H1 (cell line): Measurements from ENCODE around the gene SERHL2. TPM values are rescaled to one million over a fixed set of nuclear protein-coding genes. Genes with fewer than 3 reads are reported as not detected.

Experiments
- ASH2L ChIP-seq: fragments of 200-600, 300-600 bp; sonication (generic); IDR thresholded peaks from one replicate; pipeline ENCODE4 v1.7.1; 2017; ENCODE audit warnings: low read length
- ATF2 ChIP-seq: IDR thresholded peaks from 2 replicates; pipeline ENCODE4 v1.6.1; 2012; ENCODE audit warnings: low read length, inconsistent platforms
- BACH1 ChIP-seq: IDR thresholded peaks from 2 replicates; pipeline ENCODE4 v1.6.1; 2012; ENCODE audit warnings: low read length, improper control_type of control experiment
- BRCA1 ChIP-seq: IDR thresholded peaks from 2 replicates; pipeline ENCODE4 v1.6.1; 2012; ENCODE audit warnings: low read depth, low read length, improper control_type of control experiment
- CBX5 ChIP-seq: fragments of 300-800, 300-1000 bp; sonication (generic); IDR thresholded peaks from 2 replicates; pipeline ENCODE4 v1.7.1; 2016; ENCODE audit warnings: antibody characterized with exemption, low read length, low read depth
- CTBP2 ChIP-seq: IDR thresholded peaks from 2 replicates; pipeline ENCODE4 v1.7.0; 2011; ENCODE audit warnings: borderline replicate concordance, mild to moderate bottlenecking, moderate library complexity, mixed read lengths, low read length; ENCODE audit not compliant: insufficient read depth, insufficient read length
- E2F6 ChIP-seq: IDR thresholded peaks from 2 replicates; pipeline ENCODE4 v1.6.1; 2012; ENCODE audit warnings: inconsistent platforms
- EZH2 ChIP-seq: fragments of 200-600 bp; sonication (generic); IDR thresholded peaks from 2 replicates; pipeline ENCODE4 v1.7.1; 2012; ENCODE audit warnings: low read depth, mild to moderate bottlenecking, moderate library complexity, low read length, inconsistent platforms; ENCODE audit not compliant: severe bottlenecking
- GABPA ChIP-seq: IDR thresholded peaks from 2 replicates; pipeline ENCODE4 v1.6.1; 2011; ENCODE audit warnings: mild to moderate bottlenecking, low read length, moderate library complexity, borderline replicate concordance; ENCODE audit not compliant: insufficient read depth
- GTF2F1 ChIP-seq: IDR thresholded peaks from 2 replicates; pipeline ENCODE4 v1.6.1; 2012; ENCODE audit warnings: low read depth, low read length, improper control_type of control experiment, borderline replicate concordance
- HDAC2 ChIP-seq, 2 experiments: fragments of 300-600 bp in 1 of 2; sonication (generic) in 1 of 2; IDR thresholded peaks; 2 replicates each; pipeline ENCODE4 v1.6.1; 2011 to 2012; ENCODE audit warnings: low read depth in 2 of 2, low read length in 2 of 2, mild to moderate bottlenecking in 2 of 2, moderate library complexity in 2 of 2, borderline replicate concordance in 1 of 2, inconsistent platforms in 1 of 2
- MAFK ChIP-seq: IDR thresholded peaks from 2 replicates; pipeline ENCODE4 v1.6.1; 2012; ENCODE audit warnings: low read depth, mild to moderate bottlenecking, improper control_type of control experiment, low read length
- PHF8 ChIP-seq: fragments of 200-600 bp; sonication (generic); conservative IDR thresholded peaks from 2 replicates; pipeline ENCODE4 v1.7.1; 2012; ENCODE audit warnings: low read depth, mild to moderate bottlenecking, inconsistent platforms, low read length, moderate library complexity
- POU5F1 ChIP-seq: IDR thresholded peaks from 2 replicates; pipeline ENCODE4 v1.6.1; 2011; ENCODE audit warnings: low read depth, mild to moderate bottlenecking, low read length, moderate library complexity
- RAD21 ChIP-seq, 2 experiments: IDR thresholded peaks in 1 of 2; conservative IDR thresholded peaks in 1 of 2; 2 replicates each; pipeline ENCODE4 v1.6.1; 2011; ENCODE audit warnings: low read depth in 2 of 2, low read length in 2 of 2, improper control_type of control experiment in 1 of 2, inconsistent platforms in 1 of 2, mild to moderate bottlenecking in 1 of 2, moderate library complexity in 1 of 2
- RFX5 ChIP-seq: IDR thresholded peaks from 2 replicates; pipeline ENCODE4 v1.6.1; 2011; ENCODE audit warnings: low read depth, low read length, improper control_type of control experiment, borderline replicate concordance
- RNF2 ChIP-seq: fragments of 200-900, 300-1000 bp; sonication (generic); IDR thresholded peaks from 2 replicates; pipeline ENCODE4 v1.7.1; 2016; ENCODE audit warnings: borderline replicate concordance, low read depth, mild to moderate bottlenecking, antibody characterized with exemption, low read length; ENCODE audit not compliant: poor library complexity, severe bottlenecking; ENCODE audit errors: missing control alignments
- SP4 ChIP-seq: IDR thresholded peaks from 2 replicates; pipeline ENCODE4 v1.6.1; 2012; ENCODE audit warnings: low read length, inconsistent platforms
- TAF7 ChIP-seq: optimal IDR thresholded peaks from 2 replicates; pipeline ENCODE3; 2011; ENCODE audit warnings: low read depth, mild to moderate bottlenecking, inconsistent platforms, low read length, moderate library complexity, borderline replicate concordance
- ZNF274 ChIP-seq: IDR thresholded peaks from 2 replicates; pipeline ENCODE4 v1.7.0; 2012; ENCODE audit warnings: low read length, borderline replicate concordance; ENCODE audit errors: extremely low read depth
- polyA plus RNA-seq, 7 experiments: library from polyadenylated mRNA; depleted of rRNA in 3 of 7; stranded (reverse) in 5 of 7; unstranded in 2 of 7; fragments of >200 nt in 5 of 7; fragments of 200-250 nt in 2 of 7; gene quantifications; 1 replicate in 5 of 7; 2 replicates in 1 of 7; 4 replicates in 1 of 7; pipeline versions ENCODE4 v1.2.1 to v1.2.3, GENCODE V29; 2011 to 2013; ENCODE audit warnings: missing spikeins in 2 of 7, mixed read lengths in 2 of 7
- total RNA-seq: library from RNA; stranded (reverse); fragmentation: NEBNext Ultra II Directional; extraction: Animal tissue kit (Norgen Biotek cat#: 25700); gene quantifications from 2 replicates; pipeline ENCODE4 v1.2.1, GENCODE V29; 2021

Gene SERHL2
- total and polyA plus RNA-seq, 2 of the 8 experiments (the other 6 are each of a cell fraction or from before 2014, with no cell fraction given): 0.91 TPM; not detected in 1

- TF ChIP-seq CTBP2: peak; percentile 87
- peak; percentile 99 for TF ChIP-seq ATF2
- TF ChIP-seq GABPA: 0 out of 2 replicates have a peak, but pooled peaks have one; percentile 5
- TF ChIP-seq ASH2L: no peak
- TF ChIP-seq RAD21 (IDR thresholded peaks at IDR 0.05 in 1 of 2, conservative IDR thresholded peaks at IDR 0.05 in 1 of 2; ENCODE audit: low read depth in 2 of 2, low read length in 2 of 2): no peak
- TF ChIP-seq PHF8: peak; percentile 17; the same call in 1 of the 2 replicates
- no peak for TF ChIP-seq CBX5
- TF ChIP-seq POU5F1: 0 out of 2 replicates have a peak, but pooled peaks have one; percentile 44
- TF ChIP-seq EZH2: no peak
- peak; percentile 86 for TF ChIP-seq BACH1
- no peak for TF ChIP-seq BRCA1
- peak; percentile 100 for TF ChIP-seq GTF2F1
- TF ChIP-seq TAF7: peak; percentile 100
- peak; percentile 97; the same call in 1 of the 2 replicates for TF ChIP-seq SP4
- TF ChIP-seq ZNF274: no peak
- no peak for TF ChIP-seq E2F6
- TF ChIP-seq HDAC2 (IDR thresholded peaks at IDR 0.05; ENCODE audit: borderline replicate concordance in 1 of 2, low read depth in 2 of 2, low read length in 2 of 2): peak; percentile 92 to 95
- no peak for TF ChIP-seq RFX5
- TF ChIP-seq MAFK: no peak
- no peak for TF ChIP-seq RNF2
These were observed 61.5 kb downstream of the SERHL2 start (continued) for GRCh38 chr22:42615092-42615859.
